H1 (cell line): ENCODE results near the gene GPANK1. TPM values are rescaled to one million over a fixed set of nuclear protein-coding genes. Genes with fewer than 3 reads are reported as not detected.

Experiments used
- CTCF ChIA-PET: fragments of 300-600 bp; sonication (Branson Sonifier 250); formaldehyde crosslinking; loops from one replicate; lab custom pipeline; 2021; ENCODE audit not compliant: partially characterized antibody; lab: Charles Lee
- POLR2A ChIA-PET: fragments of 300-600 bp; sonication (Branson Sonifier 250); formaldehyde crosslinking; loops from one replicate; lab custom pipeline; 2021; ENCODE audit warnings: inconsistent platforms; ENCODE audit not compliant: partially characterized antibody; lab: Charles Lee
- DNase-seq, 2 experiments: peaks; one replicate each; pipeline versions ENCODE4 v3.0.0 to v3.0.0-alpha.2; 2010 to 2022; ENCODE audit warnings: low spot score in 2 of 2, low read depth in 1 of 2, mixed read lengths in 1 of 2
- FAIRE-seq: peaks from 2 replicates; lab custom pipeline; 2011; peaks lifted over from hg19 to GRCh38; lab: Jason Lieb, UNC
- H2AFZ ChIP-seq: 2 replicates; pipeline ENCODE4 v1.8.1; 2012; ENCODE audit warnings: low read length, inconsistent platforms
- H2AK5ac ChIP-seq: 2 replicates; pipeline ENCODE4 v1.6.1; 2013; ENCODE audit warnings: low read depth, low read length
- H2BK120ac ChIP-seq: replicated peaks from 2 replicates; pipeline ENCODE3; 2013; ENCODE audit warnings: low read depth, low read length, inconsistent platforms
- H2BK12ac ChIP-seq: 2 replicates; pipeline ENCODE4 v1.6.1; 2013; ENCODE audit warnings: low read depth, low read length
- H2BK15ac ChIP-seq: 2 replicates; pipeline ENCODE4 v1.6.1; 2013; ENCODE audit warnings: low read length
- H2BK20ac ChIP-seq: 2 replicates; pipeline ENCODE4 v1.6.1; 2013; ENCODE audit warnings: low read length
- H2BK5ac ChIP-seq: 2 replicates; pipeline ENCODE4 v1.6.1; 2013; ENCODE audit warnings: low read depth, low read length
- H3K14ac ChIP-seq: 2 replicates; pipeline ENCODE4 v1.6.1; 2013; ENCODE audit warnings: inconsistent platforms; ENCODE audit not compliant: insufficient read length
- H3K18ac ChIP-seq: 2 replicates; pipeline ENCODE4 v1.6.1; 2013; ENCODE audit warnings: low read length; ENCODE audit errors: extremely low read depth
- H3K23ac ChIP-seq: 2 replicates; pipeline ENCODE4 v1.6.1; 2013; ENCODE audit warnings: inconsistent platforms; ENCODE audit not compliant: insufficient read length
- H3K23me2 ChIP-seq: 2 replicates; pipeline ENCODE4 v1.6.1; 2013; ENCODE audit warnings: low read depth, low read length
- H3K27ac ChIP-seq: 2 replicates; pipeline ENCODE4 v1.6.1; 2011; ENCODE audit warnings: low read depth, low read length, inconsistent platforms
- H3K27me3 ChIP-seq, 4 experiments: replicated peaks in 1 of 4; 1 replicate in 1 of 4; 2 replicates in 3 of 4; pipeline versions ENCODE4 v1.6.1 to v1.8.1; 2011 to 2013; ENCODE audit warnings: low read length in 3 of 4, mild to moderate bottlenecking in 3 of 4, inconsistent platforms in 2 of 4, mixed read lengths in 2 of 4, moderate library complexity in 1 of 4; ENCODE audit not compliant: control insufficient read depth in 3 of 4, insufficient read depth in 3 of 4; ENCODE audit errors: extremely low read depth in 1 of 4
- H3K36me3 ChIP-seq, 4 experiments: 2 replicates each; pipeline versions ENCODE4 v1.6.1 to v1.8.1; 2011 to 2013; ENCODE audit warnings: mild to moderate bottlenecking in 4 of 4, low read length in 3 of 4, moderate library complexity in 2 of 4, control low read depth in 1 of 4, inconsistent platforms in 1 of 4; ENCODE audit not compliant: insufficient read depth in 4 of 4, control insufficient read depth in 2 of 4
- H3K4ac ChIP-seq: replicated peaks from 2 replicates; pipeline ENCODE3; 2013; ENCODE audit warnings: low read length, low read depth, mixed read lengths, inconsistent platforms; ENCODE audit not compliant: insufficient read length
- H3K4me1 ChIP-seq, 4 experiments: replicated peaks in 1 of 4; 1 replicate in 1 of 4; 2 replicates in 3 of 4; pipeline versions ENCODE4 v1.6.1 to v1.8.1; 2011 to 2013; ENCODE audit warnings: low read length in 3 of 4, inconsistent platforms in 2 of 4, mixed read lengths in 1 of 4; ENCODE audit not compliant: insufficient read depth in 4 of 4, control insufficient read depth in 3 of 4
- H3K4me2 ChIP-seq, 2 experiments: 2 replicates each; pipeline versions ENCODE4 v1.6.1 to v1.8.1; 2011 to 2013; ENCODE audit warnings: low read depth in 2 of 2, low read length in 2 of 2, control low read depth in 1 of 2, inconsistent platforms in 1 of 2, mild to moderate bottlenecking in 1 of 2; ENCODE audit not compliant: insufficient read depth in 1 of 2
- H3K4me3 ChIP-seq, 4 experiments: fragments of 200-600, 300-600 bp in 1 of 4; sonication (generic), shearing (Covaris generic), sonication (Bioruptor Twin) in 1 of 4; 2 replicates each; pipeline versions ENCODE4 v1.5.1 to v1.8.1; 2011 to 2016; ENCODE audit warnings: low read length in 4 of 4, low read depth in 3 of 4, control low read depth in 2 of 4, inconsistent platforms in 2 of 4, mild to moderate bottlenecking in 2 of 4, mixed read lengths in 1 of 4, moderate library complexity in 1 of 4; ENCODE audit not compliant: insufficient read depth in 2 of 4; ENCODE audit errors: extremely low read depth in 1 of 4
- H3K56ac ChIP-seq: replicated peaks from 2 replicates; pipeline ENCODE3; 2013; ENCODE audit warnings: low read depth, mild to moderate bottlenecking, mixed read lengths, low read length, inconsistent platforms; ENCODE audit not compliant: insufficient read length
- H3K79me1 ChIP-seq: 2 replicates; pipeline ENCODE4 v1.6.1; 2013; ENCODE audit warnings: low read depth, low read length, control low read depth
- H3K79me2 ChIP-seq, 2 experiments: 2 replicates each; pipeline versions ENCODE4 v1.6.1 to v1.8.1; 2012 to 2013; ENCODE audit warnings: low read length in 2 of 2, mild to moderate bottlenecking in 2 of 2, inconsistent platforms in 1 of 2; ENCODE audit not compliant: insufficient read depth in 2 of 2, control insufficient read depth in 1 of 2
- H3K9ac ChIP-seq, 4 experiments: replicated peaks in 1 of 4; 1 replicate in 1 of 4; 2 replicates in 3 of 4; pipeline versions ENCODE4 v1.6.1 to v1.8.1; 2011 to 2013; ENCODE audit warnings: low read depth in 3 of 4, low read length in 3 of 4, control low read depth in 2 of 4, mild to moderate bottlenecking in 2 of 4, moderate library complexity in 2 of 4, inconsistent platforms in 1 of 4; ENCODE audit errors: extremely low read depth in 1 of 4
- H3K9me3 ChIP-seq, 2 experiments: 2 replicates each; pipeline versions ENCODE4 v1.6.1 to v1.8.1; 2012 to 2013; ENCODE audit warnings: mild to moderate bottlenecking in 2 of 2, moderate library complexity in 2 of 2, control low read depth in 1 of 2, inconsistent platforms in 1 of 2, low read depth in 1 of 2, low read length in 1 of 2, mixed read lengths in 1 of 2; ENCODE audit not compliant: insufficient read depth in 2 of 2
- H4K20me1 ChIP-seq, 2 experiments: replicated peaks in 1 of 2; 2 replicates each; pipeline versions ENCODE3 to v1.8.1; 2011 to 2013; ENCODE audit warnings: inconsistent platforms in 2 of 2, low read length in 2 of 2, mild to moderate bottlenecking in 1 of 2; ENCODE audit not compliant: insufficient read depth in 2 of 2, control insufficient read depth in 1 of 2
- H4K5ac ChIP-seq: 2 replicates; pipeline ENCODE4 v1.6.1; 2013; ENCODE audit warnings: low read length, low read depth, mixed read lengths, inconsistent platforms; ENCODE audit not compliant: insufficient read length
- H4K8ac ChIP-seq: 2 replicates; pipeline ENCODE4 v1.8.0; 2013; ENCODE audit warnings: mild to moderate bottlenecking, moderate library complexity, low read length, inconsistent platforms; ENCODE audit not compliant: insufficient read depth; ENCODE audit errors: extremely low read depth
- H4K91ac ChIP-seq: replicated peaks from 2 replicates; pipeline ENCODE3; 2013; ENCODE audit warnings: low read length, mixed read lengths, inconsistent platforms; ENCODE audit not compliant: insufficient read length
- FOSL1 ChIP-seq: IDR thresholded peaks from 2 replicates; pipeline ENCODE4 v1.6.1; 2011; ENCODE audit warnings: mild to moderate bottlenecking, low read depth, low read length, moderate library complexity; ENCODE audit not compliant: insufficient read depth
- JUN ChIP-seq: IDR thresholded peaks from 2 replicates; pipeline ENCODE4 v1.6.1; 2011; ENCODE audit warnings: low read depth, mild to moderate bottlenecking, improper control_type of control experiment, low read length
- KDM5A ChIP-seq: fragments of 200-600 bp; IDR thresholded peaks from 2 replicates; pipeline ENCODE4 v1.7.1; 2012; ENCODE audit warnings: mild to moderate bottlenecking, low read length, inconsistent platforms, mixed read lengths
- POLR2A ChIP-seq, 2 experiments: IDR thresholded peaks; 1 replicate in 1 of 2; 2 replicates in 1 of 2; pipeline ENCODE4 v1.6.1; 2011; ENCODE audit warnings: low read depth in 2 of 2, low read length in 2 of 2, mild to moderate bottlenecking in 2 of 2; ENCODE audit errors: control extremely low read depth in 1 of 2
- SUZ12 ChIP-seq: fragments of 200-600 bp; sonication (generic); IDR thresholded peaks from 2 replicates; pipeline ENCODE4 v1.6.1; 2012; ENCODE audit warnings: mild to moderate bottlenecking, inconsistent platforms, low read length, moderate library complexity, mixed read lengths
- WGBS, 2 experiments: shearing (Covaris generic) in 1 of 2; methylation state at CpG; one replicate each; pipeline versions ENCODE4 v1.1.6 to v1.1.7; 2013 to 2015; ENCODE audit warnings: low lambda C conversion rate in 2 of 2, mixed read lengths in 2 of 2, inconsistent platforms in 1 of 2, low coverage in 1 of 2, missing lambda C conversion rate in 1 of 2; ENCODE audit not compliant: insufficient replicate concordance in 2 of 2, insufficient coverage in 1 of 2, insufficient read length in 1 of 2; ENCODE audit errors: extremely low coverage in 1 of 2, missing lambda C conversion rate in 1 of 2; 5-methylcytosine and 5-hydroxymethylcytosine counted together
- polyA plus RNA-seq, 7 experiments: library from polyadenylated mRNA; depleted of rRNA in 3 of 7; stranded (reverse) in 5 of 7; unstranded in 2 of 7; fragments of >200 nt in 5 of 7; fragments of 200-250 nt in 2 of 7; gene quantifications; 1 replicate in 5 of 7; 2 replicates in 1 of 7; 4 replicates in 1 of 7; pipeline versions ENCODE4 v1.2.1 to v1.2.3, GENCODE V29; 2011 to 2013; ENCODE audit warnings: missing spikeins in 2 of 7, mixed read lengths in 2 of 7
- total RNA-seq: library from RNA; stranded (reverse); fragmentation: NEBNext Ultra II Directional; extraction: Animal tissue kit (Norgen Biotek cat#: 25700); gene quantifications from 2 replicates; pipeline ENCODE4 v1.2.1, GENCODE V29; 2021

Gene GPANK1
- total and polyA plus RNA-seq, 2 of the 8 experiments (the other 6 are each of a cell fraction or from before 2014, with no cell fraction given), result 24.5 to 30.2 TPM

GRCh38 chr6:31627690-31628287 lies 37.0 kb downstream of the GPANK1 start:
- no peak for TF ChIP-seq FOSL1
- TF ChIP-seq KDM5A, result no peak
- TF ChIP-seq JUN, result no peak
- 0 out of 3 replicates have a peak, but pooled peaks of 1 of the 2 experiments have one; percentile 21 for TF ChIP-seq POLR2A (IDR thresholded peaks at IDR 0.05; ENCODE audit: control extremely low read depth in 1 of 2, low read depth in 2 of 2, low read length in 2 of 2)
- TF ChIP-seq SUZ12, result no peak
- H3K27me3 ChIP-seq, result no peaks in the 10 kb centered on the region
- no peak overlapping the region for H3K23ac ChIP-seq
- no peak overlapping the region for H2BK20ac ChIP-seq
- peaks cover 12 to 26% of the 10 kb centered on the region in 2 experiments for H4K20me1 ChIP-seq
- H3K4me1 ChIP-seq, result no peaks in the 10 kb centered on the region
- no peak overlapping the region for H3K4ac ChIP-seq
- H2BK12ac ChIP-seq, result no peak overlapping the region
- peak overlapping the region; percentile 8 for H4K8ac ChIP-seq
- ChIA-PET POLR2A (interaction anchor here (0.7 to 34.9 kb wide), 11 partner anchors 10 to 268 kb away, joined by 3 to 883 read pairs (median 4); partner anchors contain the start of genes AIF1, APOM, BAG6 and C6orf47), CTCF (interaction anchor here (0.8 to 3.2 kb wide), 6 partner anchors 10 to 77 kb away, joined by 3 to 10 read pairs (median 4); partner anchors contain the start of gene LST1)
- H3K56ac ChIP-seq, result no peak overlapping the region
- peaks cover 21% of the 10 kb centered on the region; the same call in 1 of the 2 replicates for H3K79me1 ChIP-seq
- no peaks in the 10 kb centered on the region for H3K23me2 ChIP-seq
- H3K79me2 ChIP-seq, result peaks cover 8 to 28% of the 10 kb centered on the region in 2 experiments
- no peak overlapping the region for H3K9ac ChIP-seq
- H3K4me3 ChIP-seq, result no peak overlapping the region
- no peak overlapping the region for H3K18ac ChIP-seq
- 96% methylated on average over 19 of the region's 19 CpGs; no CpG with 5 or more reads in 1 of the 2 experiments for WGBS, 2 experiments
- DNase-seq (no peak), FAIRE-seq (no peak)
- H3K14ac ChIP-seq, result no peak overlapping the region
- peaks cover 82 to 100% (median 95%) of the 10 kb centered on the region in 4 experiments for H3K36me3 ChIP-seq
- H2BK5ac ChIP-seq, result no peak overlapping the region
- no peak overlapping the region for H4K91ac ChIP-seq
- no peak overlapping the region for H2BK120ac ChIP-seq
- H2BK15ac ChIP-seq, result no peak overlapping the region
- no peak overlapping the region for H2AFZ ChIP-seq
- H3K9me3 ChIP-seq, result no peaks in the 10 kb centered on the region
- no peak overlapping the region for H4K5ac ChIP-seq
- no peak overlapping the region for H3K27ac ChIP-seq
- H2AK5ac ChIP-seq, result no peak overlapping the region
- H3K4me2 ChIP-seq, result no peak overlapping the region
